Measurements from ENCODE around the gene LUC7L.

- TF ChIP-seq CTCF (IDR thresholded peaks at IDR 0.05): no peak
- TF ChIP-seq POLR2A (IDR thresholded peaks at IDR 0.05): no peak
Observed at GRCh38 chr16:179211-180092, 49.8 kb downstream of the LUC7L start.
